ENCODE data around the gene LRRTM4.

DNA sequence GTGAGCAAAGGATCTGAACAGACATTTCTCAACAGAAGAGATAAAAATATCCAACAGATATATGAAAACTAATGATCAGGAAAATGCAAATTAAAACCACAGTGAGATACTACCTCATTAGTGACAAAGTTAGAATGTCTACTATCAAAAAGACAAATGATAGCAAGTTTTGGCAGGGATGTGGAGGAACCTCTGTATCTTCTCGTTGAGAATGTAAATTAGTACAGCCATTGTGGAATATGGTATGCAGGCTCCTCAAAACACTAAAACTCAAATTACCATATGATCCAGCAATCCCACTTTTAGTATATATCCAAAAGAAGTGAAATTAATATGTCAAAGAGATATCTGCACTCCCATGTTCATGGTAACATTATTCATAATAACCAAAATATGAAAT, 427.1 kb downstream of the LRRTM4 start:
- TF ChIP-seq, protein P1, sequence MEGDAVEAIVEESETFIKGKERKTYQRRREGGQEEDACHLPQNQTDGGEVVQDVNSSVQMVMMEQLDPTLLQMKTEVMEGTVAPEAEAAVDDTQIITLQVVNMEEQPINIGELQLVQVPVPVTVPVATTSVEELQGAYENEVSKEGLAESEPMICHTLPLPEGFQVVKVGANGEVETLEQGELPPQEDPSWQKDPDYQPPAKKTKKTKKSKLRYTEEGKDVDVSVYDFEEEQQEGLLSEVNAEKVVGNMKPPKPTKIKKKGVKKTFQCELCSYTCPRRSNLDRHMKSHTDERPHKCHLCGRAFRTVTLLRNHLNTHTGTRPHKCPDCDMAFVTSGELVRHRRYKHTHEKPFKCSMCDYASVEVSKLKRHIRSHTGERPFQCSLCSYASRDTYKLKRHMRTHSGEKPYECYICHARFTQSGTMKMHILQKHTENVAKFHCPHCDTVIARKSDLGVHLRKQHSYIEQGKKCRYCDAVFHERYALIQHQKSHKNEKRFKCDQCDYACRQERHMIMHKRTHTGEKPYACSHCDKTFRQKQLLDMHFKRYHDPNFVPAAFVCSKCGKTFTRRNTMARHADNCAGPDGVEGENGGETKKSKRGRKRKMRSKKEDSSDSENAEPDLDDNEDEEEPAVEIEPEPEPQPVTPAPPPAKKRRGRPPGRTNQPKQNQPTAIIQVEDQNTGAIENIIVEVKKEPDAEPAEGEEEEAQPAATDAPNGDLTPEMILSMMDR (IDR thresholded peaks at IDR 0.05; ENCODE audit: poor library complexity, severe bottlenecking): no peak
- TF ChIP-seq POLR2AphosphoS5 (IDR thresholded peaks at IDR 0.05): no peak
